HEK293T (cell line): Measurements from ENCODE around the gene SLC10A1.

Experiments
- CTCF ChIA-PET: fragments of 350-600 bp; formaldehyde crosslinking; extraction: SDS; loops from one replicate; lab custom pipeline; 2021; ENCODE audit warnings: antibody characterized with exemption, inconsistent platforms; lab: Yijun Ruan, JAX
- POLR2A ChIA-PET: fragments of 350-600 bp; formaldehyde crosslinking; extraction: SDS; loops from one replicate; lab custom pipeline; 2020; ENCODE audit warnings: antibody characterized with exemption, inconsistent platforms; lab: Yijun Ruan, JAX
- DNase-seq: peaks from one replicate; pipeline ENCODE4 v3.0.0; 2012; ENCODE audit warnings: mixed read lengths; ENCODE audit errors: extremely low spot score
- ARNT ChIP-seq: fragments of 450-650 bp; IDR thresholded peaks from 2 replicates; pipeline ENCODE4 v1.6.1; 2017; ENCODE audit warnings: mild to moderate bottlenecking
- BHLHE40 ChIP-seq: fragments of 450-650 bp; IDR thresholded peaks from 2 replicates; pipeline ENCODE4 v1.6.1; 2016; ENCODE audit warnings: mild to moderate bottlenecking, moderate library complexity, borderline replicate concordance
- CTBP1 ChIP-seq: fragments of 450-650 bp; IDR thresholded peaks from 2 replicates; pipeline ENCODE4 v1.6.1; 2016; ENCODE audit warnings: borderline replicate concordance
- ELF4 ChIP-seq: fragments of 450-650 bp; IDR thresholded peaks from 2 replicates; pipeline ENCODE4 v1.6.1; 2017; ENCODE audit warnings: antibody characterized with exemption
- FOXA1 ChIP-seq: fragments of 450-650 bp; IDR thresholded peaks from 2 replicates; pipeline ENCODE4 v1.6.1; 2016; ENCODE audit warnings: mild to moderate bottlenecking
- FOXK2 ChIP-seq: fragments of 450-650 bp; IDR thresholded peaks from 2 replicates; pipeline ENCODE4 v1.6.1; 2016; ENCODE audit warnings: mild to moderate bottlenecking
- FOXM1 ChIP-seq: fragments of 450-650 bp; IDR thresholded peaks from 2 replicates; pipeline ENCODE4 v1.6.1; 2017; ENCODE audit warnings: mild to moderate bottlenecking, borderline replicate concordance
- HDGF ChIP-seq: fragments of 450-650 bp; IDR thresholded peaks from 2 replicates; pipeline ENCODE4 v1.6.1; 2017; ENCODE audit warnings: antibody characterized with exemption, borderline replicate concordance
- L3MBTL2 ChIP-seq: fragments of 450-650 bp; conservative IDR thresholded peaks from 2 replicates; pipeline ENCODE4 v1.6.1; 2016; ENCODE audit warnings: mild to moderate bottlenecking
- LEF1 ChIP-seq: fragments of 450-650 bp; IDR thresholded peaks from 2 replicates; pipeline ENCODE4 v1.6.1; 2017; ENCODE audit warnings: mild to moderate bottlenecking, borderline replicate concordance
- NFRKB ChIP-seq: fragments of 450-650 bp; IDR thresholded peaks from 2 replicates; pipeline ENCODE4 v1.6.1; 2016; ENCODE audit warnings: mild to moderate bottlenecking, moderate library complexity
- PKNOX1 ChIP-seq: fragments of 450-650 bp; IDR thresholded peaks from 2 replicates; pipeline ENCODE4 v1.6.1; 2016
- SP1 ChIP-seq: fragments of 450-650 bp; IDR thresholded peaks from 2 replicates; pipeline ENCODE4 v1.6.1; 2017
- SUZ12 ChIP-seq: fragments of 450-650 bp; IDR thresholded peaks from 2 replicates; pipeline ENCODE4 v1.6.1; 2016; ENCODE audit warnings: mild to moderate bottlenecking
- TARDBP ChIP-seq: fragments of 450-650 bp; IDR thresholded peaks from 2 replicates; pipeline ENCODE4 v1.6.1; 2016
- ZNF384 ChIP-seq: fragments of 450-650 bp; IDR thresholded peaks from 2 replicates; pipeline ENCODE4 v1.6.1; 2016

Gene SLC10A1

GRCh38 chr14:69789118-69789640 is 7.9 kb downstream of the SLC10A1 start:
- TF ChIP-seq CTBP1, result no peak
- no peak for TF ChIP-seq TARDBP
- TF ChIP-seq ZNF384, result no peak
- no peak for TF ChIP-seq L3MBTL2
- TF ChIP-seq NFRKB, result no peak
- no peak for TF ChIP-seq PKNOX1
- no peak for TF ChIP-seq FOXM1
- no peak for TF ChIP-seq LEF1
- TF ChIP-seq HDGF, result no peak
- TF ChIP-seq FOXA1, result no peak
- no peak for TF ChIP-seq ARNT
- no peak for TF ChIP-seq ELF4
- no peak for TF ChIP-seq BHLHE40
- TF ChIP-seq SP1, result no peak
- no peak for TF ChIP-seq FOXK2
- no peak for TF ChIP-seq SUZ12
- ChIA-PET CTCF (no interaction called here), POLR2A (no interaction called here)
- no peak for DNase-seq

GRCh38 chr14:69786603-69787002 is 10.4 kb downstream of the SLC10A1 start:
- no peak for TF ChIP-seq BHLHE40
- no peak for TF ChIP-seq FOXA1
- TF ChIP-seq TARDBP, result no peak
- TF ChIP-seq LEF1, result no peak
- TF ChIP-seq L3MBTL2, result no peak
- no peak for DNase-seq
- CTCF ChIA-PET, result interaction anchor here (0.7 kb wide), 1 partner anchor 211 kb away, joined by 3 read pairs; no protein-coding TSS in a partner anchor
- POLR2A ChIA-PET, result no interaction called here

GRCh38 chr14:69784942-69785341 is 12.1 kb downstream of the SLC10A1 start:
- ChIA-PET POLR2A (no interaction called here), CTCF (no interaction called here)
- no peak for TF ChIP-seq NFRKB
- TF ChIP-seq BHLHE40, result no peak
- no peak for TF ChIP-seq HDGF
- DNase-seq, result no peak

- CTCF ChIA-PET, result no interaction called here
- TF ChIP-seq FOXA1, result no peak
- DNase-seq, result no peak
- POLR2A ChIA-PET, result no interaction called here
Measured at GRCh38 chr14:69780952-69781351, 16.1 kb downstream of the SLC10A1 start.

GRCh38 chr14:69780092-69780491 is 16.9 kb downstream of the SLC10A1 start:
- TF ChIP-seq BHLHE40 (no peak), CTBP1 (no peak)
- CTCF ChIA-PET, result interaction anchor here (0.6 kb wide), 1 partner anchor 307 kb away, joined by 3 read pairs; no protein-coding TSS in a partner anchor
- no peak for DNase-seq
- POLR2A ChIA-PET, result interaction anchor here (1.3 kb wide), 1 partner anchor 13 kb away, joined by 4 read pairs; the partner anchor contains the start of gene SRSF5

GRCh38 chr14:69779088-69779487 is 18.0 kb downstream of the SLC10A1 start:
- TF ChIP-seq TARDBP, result no peak
- TF ChIP-seq SP1, result no peak
- TF ChIP-seq ZNF384, result no peak
- no peak for TF ChIP-seq HDGF
- no peak for TF ChIP-seq L3MBTL2
- no peak for TF ChIP-seq ARNT
- TF ChIP-seq ELF4, result no peak
- no peak for TF ChIP-seq NFRKB
- TF ChIP-seq FOXM1, result no peak
- TF ChIP-seq CTBP1, result no peak
- TF ChIP-seq PKNOX1, result no peak
- no peak for TF ChIP-seq LEF1
- no peak for TF ChIP-seq SUZ12
- TF ChIP-seq FOXK2, result no peak
- TF ChIP-seq BHLHE40, result no peak
- ChIA-PET POLR2A (interaction anchor here (3.4 kb wide), 1 partner anchor 12 kb away, joined by 23 read pairs; the partner anchor contains the start of gene SRSF5), CTCF (no interaction called here)
- DNase-seq, result no peak

GRCh38 chr14:69776875-69777453 is 20.1 kb downstream of the SLC10A1 start:
- CTCF ChIA-PET, result no interaction called here
- TF ChIP-seq LEF1, result no peak
- TF ChIP-seq ARNT, result no peak
- TF ChIP-seq NFRKB, result no peak
- no peak for TF ChIP-seq SUZ12
- no peak for TF ChIP-seq HDGF
- TF ChIP-seq L3MBTL2, result no peak
- TF ChIP-seq CTBP1, result no peak
- TF ChIP-seq SP1, result no peak
- no peak for TF ChIP-seq PKNOX1
- no peak for TF ChIP-seq TARDBP
- no peak for TF ChIP-seq ELF4
- no peak for TF ChIP-seq ZNF384
- TF ChIP-seq FOXM1, result no peak
- TF ChIP-seq FOXA1, result no peak
- no peak for TF ChIP-seq BHLHE40
- no peak for TF ChIP-seq FOXK2
- POLR2A ChIA-PET, result interaction anchor here (3.4 kb wide), 1 partner anchor 10 kb away, joined by 23 read pairs; the partner anchor contains the start of gene SRSF5
- no peak for DNase-seq
